Endodermal cell (in vitro differentiated cells): Measurements from ENCODE around the gene REXO5. TPM values are rescaled to one million over a fixed set of nuclear protein-coding genes. Genes with fewer than 3 reads are reported as not detected.

ENCODE experiments used
- DNase-seq: peaks from one replicate; pipeline ENCODE4 v3.0.0-alpha.2; 2017
- H3K27ac ChIP-seq: 2 replicates; pipeline ENCODE4 v1.5.1; 2013; ENCODE audit warnings: mild to moderate bottlenecking, low read depth, low read length, moderate library complexity
- H3K27me3 ChIP-seq: 2 replicates; pipeline ENCODE4 v1.6.1; 2013; ENCODE audit warnings: mild to moderate bottlenecking, low read length, moderate library complexity; ENCODE audit not compliant: insufficient read depth, control insufficient read depth, poor library complexity, severe bottlenecking
- H3K36me3 ChIP-seq: 2 replicates; pipeline ENCODE4 v1.7.0; 2013; ENCODE audit warnings: mild to moderate bottlenecking, low read length, moderate library complexity; ENCODE audit not compliant: control insufficient read depth, insufficient read depth
- H3K4me1 ChIP-seq: one replicate; pipeline ENCODE4 v1.7.0; 2013; ENCODE audit warnings: low read length; ENCODE audit not compliant: control insufficient read depth, insufficient read depth
- H3K4me3 ChIP-seq: 2 replicates; pipeline ENCODE4 v1.5.1; 2013; ENCODE audit warnings: mild to moderate bottlenecking, low read length, moderate library complexity
- H3K9ac ChIP-seq: 2 replicates; pipeline ENCODE4 v1.6.1; 2013; ENCODE audit warnings: mild to moderate bottlenecking, low read length, moderate library complexity; ENCODE audit not compliant: poor library complexity, severe bottlenecking; ENCODE audit errors: extremely low read depth
- H3K9me3 ChIP-seq: 2 replicates; pipeline ENCODE4 v1.6.1; 2013; ENCODE audit warnings: mild to moderate bottlenecking, low read length, moderate library complexity; ENCODE audit not compliant: control insufficient read depth
- H3K27ac Mint-ChIP-seq: 2 replicates; pipeline ENCODE4 v1.8.0; 2020; ENCODE audit warnings: mixed read lengths
- H3K27me3 Mint-ChIP-seq: 2 replicates; pipeline ENCODE4 v1.8.0; 2021; ENCODE audit warnings: mild to moderate bottlenecking, mixed read lengths; ENCODE audit not compliant: insufficient read depth
- H3K36me3 Mint-ChIP-seq: 2 replicates; pipeline ENCODE4 v1.8.0; 2020; ENCODE audit warnings: low read depth, mixed read lengths
- H3K4me1 Mint-ChIP-seq: 2 replicates; pipeline ENCODE4 v1.8.0; 2020; ENCODE audit warnings: mixed read lengths
- H3K4me3 Mint-ChIP-seq: 2 replicates; pipeline ENCODE4 v1.8.0; 2020; ENCODE audit warnings: mild to moderate bottlenecking, moderate library complexity, mixed read lengths
- H3K9me3 Mint-ChIP-seq: 2 replicates; pipeline ENCODE4 v1.8.0; 2020; ENCODE audit warnings: mild to moderate bottlenecking, mixed read lengths
- CTCF ChIP-seq: fragments of 200-600 bp; sonication (generic); conservative IDR thresholded peaks from 2 replicates; pipeline ENCODE4 v1.5.0; 2021; ENCODE audit warnings: antibody characterized with exemption, mild to moderate bottlenecking
- WGBS, 2 experiments: methylation state at CpG; one replicate each; pipeline versions ENCODE4 v1.1.5 to v1.1.7; 2013; ENCODE audit warnings: missing lambda C conversion rate in 2 of 2, mixed read lengths in 1 of 2; ENCODE audit not compliant: insufficient coverage in 1 of 2, insufficient read length in 1 of 2; 5-methylcytosine and 5-hydroxymethylcytosine counted together
- total RNA-seq, 2 donors: library from RNA; stranded (reverse); fragmentation: NEBNext Ultra II Directional in 1 of 2; extraction: Animal tissue kit (Norgen Biotek cat#: 25700) in 1 of 2; gene quantifications; 2 replicates in 1 of 2; 3 replicates in 1 of 2; pipeline ENCODE4 v1.2.1, GENCODE V29; 2021

Gene REXO5
- total RNA-seq, 2 donors from 2014 or later, result 4.3 to 10.2 TPM

GRCh38 chr16:20826039-20826566, 19.8 kb downstream of the REXO5 start:
- peaks cover 13% of the 10 kb centered on the region for H3K4me1 Mint-ChIP-seq
- H3K27ac ChIP-seq, result no peak overlapping the region
- no peak for DNase-seq
- H3K4me3 ChIP-seq, result no peak overlapping the region
- H3K9ac ChIP-seq, result no peak overlapping the region
- TF ChIP-seq CTCF, result no peak
- no peak overlapping the region for H3K4me3 Mint-ChIP-seq
- peaks cover 6% of the 10 kb centered on the region for H3K36me3 Mint-ChIP-seq
- no peaks in the 10 kb centered on the region for H3K9me3 Mint-ChIP-seq
- no peaks in the 10 kb centered on the region for H3K27me3 Mint-ChIP-seq
- H3K36me3 ChIP-seq, result peaks cover 5% of the 10 kb centered on the region
- H3K4me1 ChIP-seq, result peaks cover 9% of the 10 kb centered on the region
- WGBS, 2 experiments, result 71 to 93% methylated on average over 1 to 3 of the region's 3 CpGs
- no peaks in the 10 kb centered on the region for H3K27me3 ChIP-seq
- H3K27ac Mint-ChIP-seq, result no peak overlapping the region
- H3K9me3 ChIP-seq, result no peaks in the 10 kb centered on the region

GRCh38 chr16:20829536-20829935, 23.2 kb downstream of the REXO5 start:
- Histone ChIP-seq H3K27me3 (no peaks in the 10 kb centered on the region), H3K9ac (no peak overlapping the region), H3K27ac (no peak overlapping the region), H3K4me3 (no peak overlapping the region), H3K9me3 (peaks cover 4% of the 10 kb centered on the region), H3K36me3 (no peaks in the 10 kb centered on the region), H3K4me1 (peaks cover 9% of the 10 kb centered on the region)
- H3K4me3 Mint-ChIP-seq, result no peak overlapping the region
- H3K9me3 Mint-ChIP-seq, result no peaks in the 10 kb centered on the region
- no peak for TF ChIP-seq CTCF
- H3K4me1 Mint-ChIP-seq, result peaks cover 13% of the 10 kb centered on the region
- no peaks in the 10 kb centered on the region for H3K27me3 Mint-ChIP-seq
- WGBS, 2 experiments, result 83 to 95% methylated on average over 1 of the region's 1 CpG
- DNase-seq, result no peak
- H3K36me3 Mint-ChIP-seq, result peaks cover 6% of the 10 kb centered on the region
- no peak overlapping the region for H3K27ac Mint-ChIP-seq

GRCh38 chr16:20830372-20830771, 24.0 kb downstream of the REXO5 start:
- Histone ChIP-seq H3K9ac (no peak overlapping the region), H3K4me3 (no peak overlapping the region), H3K27ac (no peak overlapping the region), H3K36me3 (no peaks in the 10 kb centered on the region), H3K27me3 (no peaks in the 10 kb centered on the region), H3K4me1 (peaks cover 6% of the 10 kb centered on the region), H3K9me3 (peaks cover 10% of the 10 kb centered on the region)
- no peak for DNase-seq
- TF ChIP-seq CTCF, result no peak
- Mint-ChIP-seq H3K36me3 (peaks cover 13% of the 10 kb centered on the region), H3K4me3 (no peak overlapping the region), H3K27me3 (no peaks in the 10 kb centered on the region), H3K27ac (no peak overlapping the region), H3K4me1 (peaks cover 10% of the 10 kb centered on the region), H3K9me3 (no peaks in the 10 kb centered on the region)
- WGBS, 2 experiments, result 92% methylated on average over 1 of the region's 1 CpG; no CpG with 5 or more reads in 1 of the 2 experiments
